GM12891 (cell line): Measurements from ENCODE around the gene ALDH7A1.
"Not testable (repeated sequence)": the region's sequence is repeated elsewhere in the genome, so short reads cannot be mapped to it uniquely, and the experiment has no call there.

Experiments
- DNase-seq: peaks from one replicate; pipeline ENCODE4 v3.0.0; 2011; ENCODE audit warnings: low spot score; ENCODE audit not compliant: insufficient read length
- FAIRE-seq: peaks from 2 replicates; lab custom pipeline; 2011; peaks lifted over from hg19 to GRCh38; lab: Jason Lieb, UNC
- PAX5 ChIP-seq: IDR thresholded peaks from 2 replicates; pipeline ENCODE4 v1.6.1; 2011; ENCODE audit warnings: low read length, moderate library complexity, mild to moderate bottlenecking; ENCODE audit not compliant: insufficient read depth, severe bottlenecking
- POLR2A ChIP-seq: IDR thresholded peaks from 2 replicates; pipeline ENCODE4 v1.6.1; 2011; ENCODE audit warnings: low read depth, low read length, control low read depth
- POLR2AphosphoS5 ChIP-seq: IDR thresholded peaks from 2 replicates; pipeline ENCODE4 v1.6.1; 2011; ENCODE audit warnings: low read depth, low read length, control low read depth
- POU2F2 ChIP-seq: IDR thresholded peaks from 2 replicates; pipeline ENCODE4 v1.6.1; 2011; ENCODE audit warnings: low read depth, mild to moderate bottlenecking, control low read depth, low read length, moderate library complexity
- SPI1 ChIP-seq: IDR thresholded peaks from 2 replicates; pipeline ENCODE4 v1.6.1; 2011; ENCODE audit warnings: low read depth, low read length, control low read depth
- TAF1 ChIP-seq: IDR thresholded peaks from 2 replicates; pipeline ENCODE4 v1.6.1; 2011; ENCODE audit warnings: low read depth, low read length, control low read depth

The ALDH7A1 gene

GRCh38 chr5:126568206-126568755, 26.7 kb downstream of the ALDH7A1 start:
- no peak for FAIRE-seq
- no peak for TF ChIP-seq POLR2A
- TF ChIP-seq SPI1, result no peak
- TF ChIP-seq PAX5, result no peak
- no peak for DNase-seq

GRCh38 chr5:126562823-126563222, 32.2 kb downstream of the ALDH7A1 start:
- peak; percentile 67 for FAIRE-seq
- no peak for DNase-seq
- no peak for TF ChIP-seq POU2F2
- no peak for TF ChIP-seq TAF1
- TF ChIP-seq POLR2AphosphoS5, result no peak
- no peak for TF ChIP-seq SPI1
- TF ChIP-seq PAX5, result no peak
- no peak for TF ChIP-seq POLR2A

DNA sequence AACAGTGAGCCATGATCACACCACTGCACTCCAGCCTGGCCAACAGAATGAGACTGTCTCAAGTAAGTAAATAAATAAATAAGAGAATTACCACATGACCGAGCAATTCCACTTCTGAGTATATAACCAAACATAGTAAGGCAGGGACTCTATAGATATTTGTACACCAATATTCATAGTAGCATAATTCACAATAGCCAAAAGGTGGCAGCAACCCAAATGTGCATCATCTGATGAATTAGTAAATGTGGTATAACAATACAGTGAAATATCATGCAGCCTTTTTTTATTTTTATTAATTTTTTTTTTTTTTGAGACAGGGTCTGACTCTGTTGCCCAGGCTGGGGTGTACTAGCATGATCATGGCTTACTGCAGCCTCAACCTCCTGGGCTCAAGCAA, 33.1 kb downstream of the ALDH7A1 start:
- DNase-seq (no peak), FAIRE-seq (no peak)
- TF ChIP-seq SPI1 (no peak), POLR2AphosphoS5 (no peak), PAX5 (no peak), POLR2A (no peak), TAF1 (no peak), POU2F2 (no peak)

DNA sequence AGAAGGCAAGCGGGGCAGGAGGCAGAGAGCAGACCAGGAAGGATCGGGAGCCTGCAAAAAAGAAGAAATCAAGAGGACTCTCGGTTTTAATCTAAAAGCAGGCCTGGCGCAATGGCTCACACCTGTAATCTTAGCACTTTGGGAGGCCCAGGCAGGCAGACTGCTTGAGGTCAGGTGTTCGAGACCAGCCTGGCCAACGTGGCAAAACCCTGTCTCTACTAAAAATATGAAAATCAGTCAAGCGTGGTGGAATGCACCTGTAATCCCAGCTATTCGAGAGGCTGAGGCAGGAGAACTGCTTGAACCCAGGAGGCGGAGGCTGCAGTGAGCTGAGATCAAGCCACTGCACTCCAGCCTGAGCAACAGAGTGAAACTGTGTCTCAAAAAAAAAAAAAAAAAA, 39.9 kb downstream of the ALDH7A1 start:
- FAIRE-seq, DNase-seq: not testable (repeated sequence)

DNA sequence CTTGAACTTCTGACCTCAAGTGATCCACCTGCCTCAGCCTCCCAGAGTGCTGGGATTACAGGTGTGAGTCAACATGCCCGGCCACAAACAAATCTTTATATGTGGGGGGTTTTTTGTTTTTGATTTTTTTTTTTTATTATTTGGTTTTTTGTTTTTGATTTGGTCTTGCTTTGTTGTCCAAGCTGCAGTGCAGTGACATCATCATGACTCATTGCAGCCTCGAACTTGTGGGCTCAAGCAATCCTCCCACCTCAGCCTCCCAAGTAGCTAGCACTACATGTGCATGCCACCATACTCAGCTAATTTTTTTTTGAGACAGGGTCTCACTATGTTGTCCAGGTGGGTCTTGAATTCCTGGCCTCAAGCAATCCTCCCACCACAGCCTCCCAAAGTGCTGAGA, 42.4 kb downstream of the ALDH7A1 start:
- DNase-seq, result no peak
- TF ChIP-seq POU2F2 (no peak), POLR2A (no peak), TAF1 (no peak), SPI1 (no peak), PAX5 (no peak), POLR2AphosphoS5 (no peak)
- no peak for FAIRE-seq

GRCh38 chr5:126544087-126544740, 50.8 kb downstream of the ALDH7A1 start:
- FAIRE-seq, result peak; percentile 50
- peak; percentile 25 for DNase-seq
- no peak for TF ChIP-seq SPI1
- no peak for TF ChIP-seq POLR2AphosphoS5
- no peak for TF ChIP-seq TAF1

GRCh38 chr5:126543660-126544059, 51.4 kb downstream of the ALDH7A1 start:
- TF ChIP-seq POU2F2, result no peak
- TF ChIP-seq POLR2A, result no peak
- no peak for TF ChIP-seq TAF1
- TF ChIP-seq PAX5, result no peak
- TF ChIP-seq SPI1, result no peak
- TF ChIP-seq POLR2AphosphoS5, result no peak
- no peak for FAIRE-seq
- DNase-seq, result no peak

DNA sequence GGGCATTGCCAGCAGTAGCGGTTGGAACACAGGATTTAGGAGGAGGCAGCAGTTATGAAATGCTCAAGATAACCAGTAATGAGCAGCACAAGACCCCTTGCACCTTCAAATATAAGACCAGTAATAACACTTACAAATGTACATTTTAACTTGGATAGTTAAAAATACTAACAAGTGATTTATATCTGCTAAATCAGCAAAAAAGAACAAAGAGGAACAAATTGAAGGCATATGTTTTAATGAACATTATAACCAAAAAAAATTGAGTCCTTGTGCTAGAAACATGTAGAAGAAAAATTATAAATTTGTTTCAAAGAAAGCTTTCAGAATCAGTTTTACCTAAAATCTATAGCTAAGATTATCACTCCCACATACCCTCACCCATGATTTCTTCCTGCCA, 52.0 kb downstream of the ALDH7A1 start:
- TF ChIP-seq PAX5 (no peak), POU2F2 (no peak), POLR2AphosphoS5 (no peak)
- FAIRE-seq (no peak), DNase-seq (no peak)

- TF ChIP-seq POLR2A (no peak), POU2F2 (no peak), TAF1 (no peak), POLR2AphosphoS5 (no peak)
- DNase-seq, result no peak
- FAIRE-seq, result no peak
Observed at GRCh38 chr5:126542441-126542840, 52.6 kb downstream of the ALDH7A1 start.

GRCh38 chr5:126540631-126541030, 54.4 kb downstream of the ALDH7A1 start:
- FAIRE-seq (no peak), DNase-seq (no peak)
- TF ChIP-seq POLR2AphosphoS5, result no peak
- TF ChIP-seq POU2F2, result no peak
- no peak for TF ChIP-seq SPI1
- TF ChIP-seq PAX5, result no peak
- TF ChIP-seq TAF1, result no peak
- TF ChIP-seq POLR2A, result no peak

GRCh38 chr5:126538579-126538978, 56.4 kb downstream of the ALDH7A1 start:
- FAIRE-seq (no peak), DNase-seq (no peak)
- TF ChIP-seq POLR2AphosphoS5 (no peak), SPI1 (no peak), POU2F2 (no peak), PAX5 (no peak), TAF1 (no peak), POLR2A (no peak)

DNA sequence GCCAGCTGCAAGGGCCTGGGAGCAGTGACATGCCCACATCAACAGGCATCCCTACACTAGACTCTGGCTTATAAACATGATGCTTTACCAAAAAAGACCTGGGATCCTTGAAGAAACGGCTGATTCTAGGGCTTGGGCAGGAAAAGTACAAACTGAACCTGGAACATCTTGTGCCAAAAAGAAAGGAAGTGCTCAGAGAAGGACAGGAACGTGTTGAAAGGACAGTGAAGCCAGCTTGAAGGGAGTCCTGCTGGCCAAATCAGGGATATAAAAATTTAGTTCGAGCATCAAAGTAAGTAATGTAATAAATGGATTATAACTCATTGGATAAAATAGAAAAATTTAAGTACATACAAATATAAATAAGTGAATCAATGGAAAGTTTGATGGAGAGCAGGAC, 58.1 kb downstream of the ALDH7A1 start:
- TF ChIP-seq PAX5 (no peak), TAF1 (no peak), POU2F2 (no peak), POLR2A (no peak), SPI1 (no peak), POLR2AphosphoS5 (no peak)
- FAIRE-seq (no peak), DNase-seq (no peak)
